GM12892 (cell line): ENCODE measurements around the gene TTLL13.

Experiments used
- POLR2A ChIP-seq: IDR thresholded peaks from 2 replicates; pipeline ENCODE4 v1.6.1; 2011; ENCODE audit warnings: low read depth, low read length, control low read depth
- POLR2AphosphoS5 ChIP-seq: IDR thresholded peaks from 2 replicates; pipeline ENCODE4 v1.6.1; 2011; ENCODE audit warnings: low read depth, low read length, control low read depth

- no peak for TF ChIP-seq POLR2A
- no peak for TF ChIP-seq POLR2AphosphoS5
Measured at GRCh38 chr15:90230071-90230494, 19.3 kb upstream of the TTLL13 start.
